CD14-positive monocyte (primary cell): Measurements from ENCODE around the gene EDIL3. TPM values are rescaled to one million over a fixed set of nuclear protein-coding genes. Genes with fewer than 3 reads are reported as not detected.

ENCODE experiments used
- DNase-seq, 3 donors: peaks; one replicate each; pipeline ENCODE4 v3.0.0-alpha.2; 2011 to 2022
- H2AFZ ChIP-seq: 2 replicates; pipeline ENCODE4 v1.6.0; 2012; ENCODE audit warnings: mild to moderate bottlenecking, low read depth, low read length, inconsistent platforms; ENCODE audit not compliant: insufficient read depth, poor library complexity, severe bottlenecking
- H3K27ac ChIP-seq, 2 donors: 1 replicate in 1 of 2; 2 replicates in 1 of 2; pipeline ENCODE4 v1.5.1; 2012 to 2013; ENCODE audit warnings: low read length in 2 of 2, control low read depth in 1 of 2, inconsistent platforms in 1 of 2, low read depth in 1 of 2, mild to moderate bottlenecking in 1 of 2
- H3K27me3 ChIP-seq, 2 donors: one replicate each; pipeline versions ENCODE4 v1.6.0 to v1.6.1; 2011 to 2013; ENCODE audit warnings: low read length in 2 of 2; ENCODE audit not compliant: control insufficient read depth in 2 of 2, insufficient read depth in 2 of 2
- H3K36me3 ChIP-seq, 2 donors: replicated peaks in 1 of 2; 1 replicate in 1 of 2; 2 replicates in 1 of 2; pipeline versions ENCODE4 v1.5.1 to v1.6.1; 2012 to 2013; ENCODE audit warnings: low read length in 2 of 2, control low read depth in 1 of 2, inconsistent platforms in 1 of 2, mild to moderate bottlenecking in 1 of 2; ENCODE audit not compliant: insufficient read depth in 2 of 2, control insufficient read depth in 1 of 2
- H3K4me1 ChIP-seq, 2 donors: 1 replicate in 1 of 2; 2 replicates in 1 of 2; pipeline versions ENCODE4 v1.5.1 to v1.6.1; 2012 to 2013; ENCODE audit warnings: low read length in 2 of 2, control low read depth in 1 of 2, inconsistent platforms in 1 of 2, mild to moderate bottlenecking in 1 of 2, moderate library complexity in 1 of 2; ENCODE audit not compliant: insufficient read depth in 2 of 2, control insufficient read depth in 1 of 2
- H3K4me2 ChIP-seq: replicated peaks from 2 replicates; pipeline ENCODE3; 2012; ENCODE audit warnings: low read length, moderate library complexity, mild to moderate bottlenecking; ENCODE audit not compliant: poor library complexity, severe bottlenecking; ENCODE audit errors: extremely low read depth
- H3K4me3 ChIP-seq, 3 experiments: fragments of 200-600 bp in 1 of 3; sonication (generic) in 1 of 3; replicated peaks in 1 of 3; 1 replicate in 2 of 3; 2 replicates in 1 of 3; pipeline ENCODE4 v1.5.1; 2011 to 2013; ENCODE audit warnings: low read length in 3 of 3, mild to moderate bottlenecking in 3 of 3, control low read depth in 2 of 3, low read depth in 2 of 3, inconsistent platforms in 1 of 3, moderate library complexity in 1 of 3
- H3K79me2 ChIP-seq: 2 replicates; pipeline ENCODE4 v1.6.0; 2012; ENCODE audit warnings: mild to moderate bottlenecking, control low read depth, inconsistent platforms, low read length, moderate library complexity; ENCODE audit not compliant: insufficient read depth
- H3K9ac ChIP-seq: 2 replicates; pipeline ENCODE4 v1.6.0; 2017; ENCODE audit warnings: low read length, mild to moderate bottlenecking; ENCODE audit not compliant: insufficient read depth, poor library complexity, severe bottlenecking
- H3K9me3 ChIP-seq, 2 donors: replicated peaks in 1 of 2; 1 replicate in 1 of 2; 2 replicates in 1 of 2; pipeline versions ENCODE4 v1.5.1 to v1.6.1; 2012 to 2013; ENCODE audit warnings: low read length in 2 of 2, control low read depth in 1 of 2; ENCODE audit not compliant: control insufficient read depth in 1 of 2, insufficient read depth in 1 of 2
- H4K20me1 ChIP-seq: 2 replicates; pipeline ENCODE4 v1.6.0; 2012; ENCODE audit warnings: mild to moderate bottlenecking, low read length, control low read depth, moderate library complexity; ENCODE audit not compliant: insufficient read depth
- H3K27ac Mint-ChIP-seq, 7 donors: one replicate each; pipeline ENCODE4 v1.8.0; 2020; ENCODE audit warnings: mild to moderate bottlenecking in 7 of 7, mixed read lengths in 7 of 7, moderate library complexity in 6 of 7, inconsistent platforms in 2 of 7
- H3K27me3 Mint-ChIP-seq, 3 donors: one replicate each; pipeline ENCODE4 v1.8.0; 2021 to 2022; ENCODE audit warnings: low read depth in 3 of 3, mild to moderate bottlenecking in 3 of 3, mixed read lengths in 3 of 3, moderate library complexity in 3 of 3, inconsistent platforms in 1 of 3
- H3K36me3 Mint-ChIP-seq, 2 donors: one replicate each; pipeline ENCODE4 v1.8.0; 2020; ENCODE audit warnings: mixed read lengths in 2 of 2, inconsistent platforms in 1 of 2, mild to moderate bottlenecking in 1 of 2
- H3K4me1 Mint-ChIP-seq: one replicate; pipeline ENCODE4 v1.8.0; 2020; ENCODE audit warnings: mild to moderate bottlenecking, mixed read lengths
- H3K4me3 Mint-ChIP-seq, 2 donors: one replicate each; pipeline ENCODE4 v1.8.0; 2020; ENCODE audit warnings: mild to moderate bottlenecking in 2 of 2, mixed read lengths in 2 of 2, moderate library complexity in 1 of 2
- H3K9me3 Mint-ChIP-seq, 7 donors: one replicate each; pipeline ENCODE4 v1.8.0; 2020 to 2022; ENCODE audit warnings: mixed read lengths in 7 of 7, mild to moderate bottlenecking in 6 of 7, moderate library complexity in 6 of 7, inconsistent platforms in 2 of 7
- CTCF ChIP-seq: fragments of 200-600 bp; IDR thresholded peaks from one replicate; pipeline ENCODE4 v1.8.0; 2022; ENCODE audit warnings: antibody characterized with exemption, mild to moderate bottlenecking
- WGBS: methylation state at CpG from one replicate; pipeline ENCODE4 v1.1.5; 2013; ENCODE audit warnings: missing lambda C conversion rate; ENCODE audit not compliant: insufficient coverage; 5-methylcytosine and 5-hydroxymethylcytosine counted together
- intact Hi-C, 2 donors: fragments of 100-400 bp; cut with micrococcal nuclease; formaldehyde crosslinking; loops; one replicate each; pipeline versions ENCODE4 v1.15.0 to v1.15.1; 2023
- polyA plus RNA-seq, 3 donors: library from polyadenylated mRNA; depleted of rRNA in 1 of 3; unstranded in 2 of 3; stranded (reverse) in 1 of 3; fragments of 300-500 nt in 2 of 3; fragments of >200 nt in 1 of 3; fragmentation: Illumina TruSeq in 2 of 3; gene quantifications; 1 replicate in 2 of 3; 2 replicates in 1 of 3; pipeline ENCODE4 v1.2.3, GENCODE V29; 2012 to 2021

Gene EDIL3
- polyA plus RNA-seq, 3 donors: 0.09 TPM; not detected in 2

DNA sequence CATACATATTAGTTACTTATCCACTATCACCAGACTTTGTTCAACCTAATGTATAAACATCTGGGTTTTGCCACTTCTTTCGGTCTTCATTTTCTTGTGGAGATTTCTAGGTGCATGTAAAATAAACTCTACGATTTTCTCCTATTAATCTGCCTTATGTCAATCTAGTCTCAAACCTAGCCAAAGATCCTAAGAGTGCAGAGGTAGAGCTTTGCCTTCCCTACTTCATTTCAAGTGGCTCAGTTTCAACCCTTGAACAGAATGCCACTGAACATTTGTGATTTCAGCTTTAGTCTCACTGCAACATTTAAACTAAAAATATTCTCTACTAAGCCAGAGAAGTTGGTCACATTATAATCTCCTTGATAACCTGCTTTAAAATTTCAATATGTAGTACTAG is 94.0 kb downstream of the EDIL3 start:
- Histone ChIP-seq H3K27me3 (no peaks in the 10 kb centered on the region), H3K9me3 (peaks cover 0 to 4% of the 10 kb centered on the region in 2 donors), H3K79me2 (no peaks in the 10 kb centered on the region), H2AFZ (no peak overlapping the region), H3K36me3 (no peaks in the 10 kb centered on the region), H4K20me1 (no peaks in the 10 kb centered on the region), H3K9ac (no peak overlapping the region), H3K4me1 (peaks cover 10 to 14% of the 10 kb centered on the region in 2 donors), H3K27ac (no peak overlapping the region), H3K4me3 (no peak overlapping the region), H3K4me2 (no peak overlapping the region)
- WGBS: no CpG with 5 or more reads among the region's 2 CpGs
- no peak overlapping the region for H3K27ac Mint-ChIP-seq
- H3K4me1 Mint-ChIP-seq: peaks cover 27% of the 10 kb centered on the region
- TF ChIP-seq CTCF: no peak
- DNase-seq: no peak
- H3K4me3 Mint-ChIP-seq: no peak overlapping the region
- intact Hi-C loops: no loop called here
- H3K9me3 Mint-ChIP-seq: peaks cover 0 to 7% (median 5%) of the 10 kb centered on the region in 7 donors
- H3K27me3 Mint-ChIP-seq: peaks cover 0 to 1% (median 0%) of the 10 kb centered on the region in 3 donors
- H3K36me3 Mint-ChIP-seq: no peaks in the 10 kb centered on the region

DNA sequence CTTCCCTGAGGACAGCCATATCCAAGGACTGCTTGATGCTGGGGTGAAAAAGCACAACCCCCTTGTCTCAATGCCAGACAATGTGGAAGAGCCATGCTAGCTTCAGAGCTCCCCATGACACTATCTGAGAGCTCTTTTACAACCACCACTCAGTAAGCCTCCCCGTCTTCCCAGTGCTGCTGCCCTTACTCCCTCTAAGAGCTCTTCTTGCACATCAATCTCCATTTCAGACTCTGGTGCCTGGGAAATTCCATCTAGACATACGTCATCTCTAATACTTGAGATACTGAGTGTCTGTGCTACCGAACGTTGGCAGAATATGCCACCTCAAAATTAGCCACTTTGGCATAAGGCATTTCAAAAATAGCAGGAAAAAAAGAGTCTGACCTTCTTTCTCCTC is 94.5 kb downstream of the EDIL3 start:
- Histone ChIP-seq H3K36me3 (no peaks in the 10 kb centered on the region), H3K9me3 (peaks cover 0 to 4% of the 10 kb centered on the region in 2 donors), H3K4me3 (no peak overlapping the region), H3K4me2 (no peak overlapping the region), H2AFZ (no peak overlapping the region), H3K9ac (no peak overlapping the region), H3K27ac (no peak overlapping the region), H4K20me1 (no peaks in the 10 kb centered on the region), H3K4me1 (peaks cover 10 to 14% of the 10 kb centered on the region in 2 donors), H3K27me3 (no peaks in the 10 kb centered on the region), H3K79me2 (no peaks in the 10 kb centered on the region)
- no peak for TF ChIP-seq CTCF
- H3K9me3 Mint-ChIP-seq: peaks cover 0 to 7% (median 5%) of the 10 kb centered on the region in 7 donors
- no peak overlapping the region for H3K27ac Mint-ChIP-seq
- peaks cover 0 to 1% (median 0%) of the 10 kb centered on the region in 3 donors for H3K27me3 Mint-ChIP-seq
- intact Hi-C loops: no loop called here
- WGBS: 100% methylated on average over 2 of the region's 4 CpGs
- no peak for DNase-seq
- no peak overlapping the region for H3K4me3 Mint-ChIP-seq
- H3K36me3 Mint-ChIP-seq: no peaks in the 10 kb centered on the region
- peaks cover 27% of the 10 kb centered on the region for H3K4me1 Mint-ChIP-seq
